NCI-H187 treated with DMSO at 0.1 percent for 48 hours (cell line): ENCODE data around the gene XG.
"Not testable (repeated sequence)": the region's sequence is repeated elsewhere in the genome, so short reads cannot be mapped to it uniquely, and the experiment has no call there.

Source experiments
- DNase-seq: peaks from one replicate; lab custom pipeline; 2025; lab: John Stamatoyannopoulos, UW

The XG gene

DNA sequence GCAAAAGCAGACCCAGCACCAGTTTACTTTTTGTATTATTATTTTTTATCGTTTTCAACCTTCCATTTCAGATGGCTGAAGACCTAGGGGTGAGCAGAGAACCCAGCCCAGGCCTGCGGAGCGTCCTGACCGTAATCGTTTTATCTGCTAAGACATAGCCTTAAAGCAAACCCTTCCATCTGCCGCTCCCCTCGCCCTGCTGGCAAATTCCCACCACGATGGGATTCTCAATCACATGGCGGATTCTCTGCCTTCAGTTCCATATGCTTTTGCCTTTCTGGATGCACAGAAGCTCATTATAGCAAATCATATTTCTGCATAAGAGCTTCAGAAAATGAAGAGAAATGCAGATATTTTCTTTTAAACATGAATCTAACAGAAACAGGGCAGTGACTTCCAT lies 18.6 kb upstream of the XG start:
- DNase-seq: no peak

DNA sequence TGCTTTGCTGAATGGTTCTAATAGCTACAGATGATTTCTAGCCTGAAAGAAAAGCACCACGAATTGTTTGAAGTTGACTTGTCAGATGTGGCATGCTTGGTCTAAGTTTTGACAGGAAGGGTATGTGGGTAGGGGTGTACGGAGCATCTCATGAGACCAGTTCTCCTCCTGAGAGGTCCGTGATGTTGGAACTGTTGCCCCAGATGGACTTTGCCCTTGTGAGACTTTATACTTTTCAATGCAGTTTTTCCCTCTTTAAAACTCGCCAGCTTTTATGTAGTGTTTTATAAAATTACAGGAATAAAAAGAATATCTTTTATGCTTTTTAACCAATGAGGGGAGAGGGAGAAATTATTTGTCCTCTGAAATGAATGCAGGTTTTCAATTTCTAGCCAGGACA lies 16.6 kb upstream of the XG start:
- DNase-seq: no peak

DNA sequence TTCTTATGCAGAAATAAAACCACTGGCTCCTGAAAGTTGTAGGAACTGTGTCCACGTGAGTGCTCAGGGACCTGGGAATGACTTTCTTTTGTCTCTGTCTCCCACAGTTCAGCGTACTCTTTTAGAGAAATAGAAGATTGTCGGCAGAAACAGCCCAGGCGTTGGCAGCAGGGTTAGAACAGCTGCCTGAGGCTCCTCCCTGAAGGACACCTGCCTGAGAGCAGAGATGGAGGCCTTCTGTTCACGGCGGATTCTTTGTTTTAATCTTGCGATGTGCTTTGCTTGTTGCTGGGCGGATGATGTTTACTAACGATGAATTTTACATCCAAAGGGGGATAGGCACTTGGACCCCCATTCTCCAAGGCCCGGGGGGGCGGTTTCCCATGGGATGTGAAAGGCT lies 11.2 kb upstream of the XG start:
- DNase-seq: no peak

DNA sequence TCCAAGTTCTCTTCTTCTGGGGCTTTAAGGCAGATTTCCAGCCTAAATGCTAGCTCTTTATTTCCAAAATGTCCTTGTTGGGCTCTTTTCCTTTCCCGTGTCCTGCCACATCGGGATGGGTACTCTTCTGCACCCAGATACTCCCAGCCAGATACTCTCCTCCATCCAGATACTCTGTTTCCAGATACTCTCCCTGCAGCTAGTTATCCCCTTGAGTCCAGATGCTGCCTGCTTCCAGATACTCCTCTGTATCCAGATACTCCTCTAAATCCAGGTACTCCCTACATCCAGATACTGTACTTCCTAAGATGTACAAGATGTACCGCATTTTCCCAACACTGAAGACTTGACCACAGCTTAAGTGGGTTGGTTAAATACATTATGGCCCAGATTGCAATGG lies 10.5 kb upstream of the XG start:
- no peak for DNase-seq

DNA sequence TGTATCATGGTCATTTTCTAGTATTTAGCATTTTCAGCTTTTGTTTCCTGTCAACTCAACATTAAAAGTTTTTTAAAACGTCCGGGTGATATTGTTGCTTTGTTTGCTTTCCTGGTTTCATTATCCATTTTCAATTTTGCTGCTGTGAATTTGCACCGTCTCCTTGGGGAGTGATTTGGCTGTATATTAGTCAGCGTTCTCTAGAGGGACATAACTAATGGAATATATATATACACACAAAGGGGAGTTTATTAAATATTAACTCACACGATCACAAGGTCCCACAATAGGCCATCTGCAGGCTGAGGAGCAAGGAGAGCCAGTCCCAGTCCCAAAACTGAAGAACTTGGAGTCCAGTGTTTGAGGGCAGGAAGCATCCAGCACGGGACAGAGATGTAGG lies 5.6 kb upstream of the XG start:
- not testable (repeated sequence) for DNase-seq

DNA sequence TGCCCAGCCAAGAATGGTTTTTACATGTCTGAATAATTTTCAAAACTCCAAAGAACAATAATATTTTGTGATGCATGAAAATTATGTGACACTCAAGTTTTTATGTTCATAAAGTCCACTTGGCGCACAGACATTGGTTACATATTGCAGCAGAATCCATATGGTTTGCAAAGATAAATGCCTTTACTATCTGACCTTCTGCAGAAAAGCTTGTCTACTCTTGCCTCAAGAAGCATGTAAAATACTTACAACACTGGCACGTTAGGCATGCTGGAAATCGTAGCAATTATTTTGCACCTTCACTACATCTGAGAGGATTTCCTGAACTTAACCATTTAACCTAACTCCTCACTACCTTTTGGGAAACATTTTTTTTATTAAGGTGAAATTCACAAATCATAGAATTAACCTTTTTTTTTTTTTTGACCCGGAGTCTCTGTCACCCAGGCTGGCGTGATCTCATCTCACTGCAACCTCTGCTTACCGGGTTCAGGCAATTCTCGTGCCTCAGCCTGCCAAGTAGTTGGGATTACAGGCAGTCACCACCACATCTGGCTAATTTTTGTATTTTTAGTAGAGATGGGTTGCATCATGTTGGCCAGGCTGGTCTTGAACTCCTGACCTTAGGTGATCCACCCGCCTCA lies 3.5 kb upstream of the XG start:
- no peak for DNase-seq

DNA sequence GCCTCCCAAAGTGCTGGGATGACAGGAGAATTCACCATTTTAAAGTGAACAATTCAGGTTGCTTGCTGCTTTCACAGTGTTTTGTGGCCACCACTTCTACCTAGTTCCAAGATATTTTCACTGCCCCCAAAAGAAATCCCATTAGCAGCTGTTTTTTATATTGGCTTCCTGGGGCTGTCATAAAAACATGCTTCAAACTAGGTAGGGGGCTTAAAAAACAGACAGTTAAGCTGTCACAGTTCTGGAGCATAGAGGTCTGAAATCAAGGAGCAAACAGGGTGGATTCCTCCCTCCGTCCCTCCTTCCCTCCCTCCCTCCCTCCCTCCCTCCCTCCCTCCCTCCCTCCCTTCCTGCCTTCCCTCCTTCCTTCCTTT lies 3.0 kb upstream of the XG start:
- no peak for DNase-seq

DNA sequence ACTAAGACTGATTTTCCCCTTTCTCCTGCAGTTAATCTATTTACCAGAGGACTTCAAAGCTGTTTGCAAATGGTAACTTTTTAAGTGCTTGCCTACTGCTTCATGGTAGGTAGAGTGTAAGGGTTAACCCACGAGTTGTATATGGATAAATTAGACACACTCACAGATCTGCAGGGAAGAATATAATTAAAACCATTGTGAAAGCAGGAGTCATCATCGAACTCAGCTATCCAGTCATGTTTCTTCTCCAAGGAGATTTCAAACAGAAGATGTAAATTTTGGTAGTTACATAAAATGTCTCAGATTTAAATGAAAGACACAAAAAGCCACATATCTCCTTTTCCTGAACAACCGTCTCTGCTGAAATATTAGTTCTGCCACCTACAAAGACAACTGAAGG lies 549 bp upstream of the XG start:
- no peak for DNase-seq

DNA sequence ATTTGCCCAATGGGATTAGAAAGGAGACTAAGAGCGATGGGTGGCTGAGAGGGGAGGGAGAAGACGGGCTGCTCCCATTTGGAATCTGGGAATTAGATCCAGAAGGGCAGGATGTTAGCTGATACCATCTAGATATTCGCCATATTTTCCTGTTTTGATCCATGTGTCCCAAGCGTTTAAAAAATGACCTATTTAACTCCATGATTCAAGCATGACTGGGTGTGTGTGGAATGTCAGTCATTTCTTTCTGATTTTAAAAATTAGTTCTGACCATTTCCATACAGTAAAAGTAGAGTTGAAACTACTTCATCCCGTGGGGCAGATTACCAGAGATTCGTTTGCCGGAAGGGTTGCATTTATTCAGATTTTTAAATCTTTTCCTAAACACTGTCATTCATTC lies 601 bp downstream of the XG start:
- not testable (repeated sequence) for DNase-seq

DNA sequence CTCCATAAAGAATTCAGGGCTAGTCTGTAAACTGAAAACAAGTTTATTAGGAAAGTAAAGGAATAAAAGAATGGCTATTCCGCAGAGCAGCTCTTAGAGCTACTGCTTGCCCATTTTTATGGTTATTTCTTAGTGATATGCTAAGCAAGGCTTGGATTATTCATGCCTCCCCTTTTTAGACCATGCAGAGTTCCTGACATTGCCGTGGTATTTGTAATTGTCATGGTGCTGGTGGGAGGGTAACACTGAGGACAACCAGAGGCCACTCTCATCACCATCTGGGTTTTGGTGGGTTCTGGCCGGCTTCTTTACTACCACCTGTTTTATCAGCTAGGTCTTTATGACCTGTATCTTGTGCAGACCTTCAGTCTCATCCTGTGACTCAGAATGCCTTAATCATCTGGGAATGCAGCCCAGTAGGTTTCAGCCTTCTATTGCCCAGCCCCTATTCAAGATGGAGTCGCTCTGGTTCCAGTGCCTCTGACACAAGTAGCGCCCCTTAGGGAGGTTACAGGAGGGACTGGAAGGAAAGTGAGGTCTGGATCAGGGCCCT lies 3.4 kb downstream of the XG start:
- DNase-seq: not testable (repeated sequence)

DNA sequence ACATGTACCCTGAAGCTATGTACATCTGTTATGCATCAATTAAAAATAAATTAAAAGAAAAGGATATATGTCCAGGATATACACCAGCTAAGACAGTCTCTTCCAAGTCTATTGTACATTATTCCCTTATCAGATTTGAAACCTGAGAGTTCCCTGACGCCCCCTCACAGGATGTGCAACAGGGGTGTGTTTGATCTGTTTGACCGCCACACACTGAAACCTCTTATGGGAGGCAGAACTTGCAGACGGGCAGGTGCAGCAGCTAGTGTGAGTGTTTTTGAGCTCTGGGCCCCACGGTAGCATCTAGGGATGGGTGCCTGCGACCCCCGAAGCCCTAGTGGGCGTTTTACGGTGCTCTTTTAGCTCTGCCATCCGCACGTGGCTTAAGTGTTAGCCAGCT lies 4.7 kb downstream of the XG start:
- no peak for DNase-seq

DNA sequence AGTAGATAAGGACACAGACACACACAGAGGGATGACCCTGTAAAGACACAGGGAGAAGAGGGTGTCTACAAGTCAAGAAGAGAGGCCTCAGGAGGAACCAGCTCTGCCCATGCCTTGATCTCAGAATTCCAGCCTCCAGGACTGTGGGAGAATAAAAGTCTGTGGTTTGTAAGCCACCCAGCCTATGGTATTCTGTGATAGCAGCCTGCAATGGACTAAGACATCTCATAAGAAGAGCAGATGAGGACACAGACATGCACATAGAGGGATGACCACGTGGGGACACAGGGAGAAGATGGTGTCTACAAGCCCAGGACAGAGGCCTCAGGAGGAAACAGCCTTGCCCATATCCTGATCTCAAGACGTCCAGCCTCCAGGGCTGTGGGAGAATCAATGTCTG lies 9.4 kb downstream of the XG start:
- no peak for DNase-seq

DNA sequence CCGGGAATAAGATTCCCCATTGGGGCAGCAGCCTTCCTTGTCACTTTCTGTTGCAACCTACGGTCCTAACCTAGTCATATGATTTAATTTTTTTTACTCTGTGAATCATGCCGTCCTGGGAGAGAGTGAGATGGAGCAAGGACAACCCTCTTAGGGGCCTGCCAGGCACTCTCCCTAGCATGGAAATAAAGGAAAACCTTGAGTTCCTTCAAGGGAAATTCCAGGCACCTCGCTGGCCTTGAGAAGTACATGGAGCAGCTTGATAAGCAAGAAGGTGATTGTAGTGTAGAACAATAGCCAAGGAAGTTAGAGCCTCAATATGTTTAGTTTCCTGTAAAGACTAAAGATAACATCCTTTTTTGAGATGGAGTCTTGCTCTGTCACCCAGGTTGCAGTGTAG lies 10.8 kb downstream of the XG start:
- not testable (repeated sequence) for DNase-seq

DNA sequence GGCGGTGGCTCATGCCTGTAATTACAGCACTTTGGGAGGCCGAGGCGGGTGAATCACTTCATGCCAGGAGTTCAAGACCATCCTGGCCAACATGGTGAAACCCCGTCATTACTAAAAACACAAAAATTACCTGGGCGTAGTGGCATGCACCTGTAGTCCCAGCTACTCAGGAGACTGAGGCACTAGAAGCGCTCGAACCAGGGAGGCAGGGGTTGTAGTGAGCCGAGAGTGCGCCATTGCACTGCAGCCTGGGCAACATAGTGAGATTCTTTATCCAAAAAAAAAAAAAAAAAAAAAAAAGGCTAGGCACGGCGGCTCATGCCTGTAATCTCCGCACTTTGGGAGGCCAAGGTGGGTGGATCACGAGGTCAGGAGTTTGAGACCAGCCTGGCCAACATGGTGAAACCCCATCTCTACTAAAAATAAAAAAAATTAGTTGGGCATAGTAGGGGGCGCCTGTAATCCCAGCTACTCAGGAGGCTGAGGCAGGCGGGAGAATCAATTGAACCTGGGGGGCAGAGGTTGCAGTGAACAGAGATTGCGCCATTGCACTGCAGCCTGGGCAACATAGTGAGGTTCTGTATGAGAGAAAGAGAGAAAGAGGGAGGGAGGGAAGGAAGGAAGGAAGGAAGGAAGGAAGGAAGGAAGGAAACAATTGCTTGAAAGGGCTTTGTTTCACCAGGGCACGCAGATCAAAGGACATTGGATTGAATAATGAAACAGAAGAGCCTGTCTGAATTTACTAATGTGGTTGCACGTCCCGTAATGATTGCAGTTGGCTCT lies 13.1 kb downstream of the XG start:
- not testable (repeated sequence) for DNase-seq

DNA sequence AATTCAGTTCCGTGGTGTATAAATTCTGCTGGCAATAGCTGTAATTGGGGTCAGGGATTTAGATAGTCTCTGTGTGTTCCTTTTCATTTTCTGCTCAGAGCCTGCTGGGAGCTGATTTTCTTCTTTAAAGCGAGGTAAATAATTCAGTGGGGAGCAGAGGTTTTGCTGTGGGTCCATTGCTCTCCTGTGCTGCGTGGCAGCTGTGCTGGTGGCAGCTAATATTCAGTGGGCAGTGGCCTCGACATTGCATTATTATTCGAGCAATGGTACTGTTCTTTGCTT lies 13.7 kb downstream of the XG start:
- no peak for DNase-seq

DNA sequence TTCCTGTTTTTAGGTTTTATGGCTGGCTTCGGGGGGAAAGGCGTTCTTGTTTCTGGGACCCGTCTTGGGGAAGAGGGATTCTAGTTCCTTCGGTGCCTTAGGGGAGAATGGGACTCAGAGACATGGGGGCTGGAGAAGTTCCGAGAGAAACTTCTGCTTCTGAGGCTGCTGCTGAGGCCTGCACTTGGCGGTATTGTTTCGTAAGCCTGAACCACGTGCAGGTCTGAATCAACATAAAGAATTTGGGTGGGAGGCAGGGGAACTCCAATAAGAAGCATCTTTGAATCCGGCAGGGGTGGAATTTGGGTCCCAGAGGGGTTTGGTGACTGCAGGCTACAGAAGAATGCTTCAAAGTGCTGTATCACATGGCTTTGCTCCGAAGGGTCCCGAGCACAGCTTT lies 15.1 kb downstream of the XG start:
- DNase-seq: no peak

DNA sequence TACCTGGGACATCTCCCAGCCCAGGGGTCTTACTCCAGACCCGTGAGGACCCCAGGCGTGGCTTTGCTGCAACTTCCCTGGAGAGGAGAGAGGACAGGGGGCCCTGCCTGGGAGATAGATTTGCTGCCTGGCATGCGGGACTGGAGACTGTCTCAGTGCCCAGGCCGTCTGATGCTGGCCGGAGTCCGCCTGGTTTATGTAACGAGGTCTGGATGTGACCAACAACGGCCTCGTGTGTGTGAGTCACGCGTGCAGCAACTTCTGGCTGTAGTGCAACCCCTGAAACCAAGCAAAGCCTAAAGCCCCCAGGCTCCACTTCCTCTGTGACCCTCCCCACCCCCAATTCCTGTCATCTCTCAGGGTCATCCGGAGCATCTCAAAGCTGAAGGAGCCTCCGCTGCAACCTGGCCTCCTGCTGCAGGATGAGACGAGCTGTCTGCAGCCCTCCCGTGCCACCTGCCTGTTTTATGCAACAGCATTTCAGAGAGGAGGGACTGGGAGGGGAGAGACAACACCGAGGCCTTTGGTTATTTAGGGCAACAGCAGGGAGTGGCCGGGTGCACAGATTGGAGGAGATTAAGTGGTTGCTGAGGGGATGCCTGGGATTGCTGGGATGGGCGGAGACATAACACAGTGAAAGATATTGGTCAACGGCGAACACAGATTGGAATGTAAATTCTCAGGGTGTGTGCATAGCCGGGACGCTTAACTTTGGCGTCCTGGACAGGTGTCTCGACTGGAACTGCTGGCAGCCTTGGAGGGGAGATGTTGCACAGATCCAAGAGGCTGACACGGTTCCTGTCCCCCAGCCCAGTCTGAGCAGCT lies 16.0 kb downstream of the XG start:
- DNase-seq: no peak

DNA sequence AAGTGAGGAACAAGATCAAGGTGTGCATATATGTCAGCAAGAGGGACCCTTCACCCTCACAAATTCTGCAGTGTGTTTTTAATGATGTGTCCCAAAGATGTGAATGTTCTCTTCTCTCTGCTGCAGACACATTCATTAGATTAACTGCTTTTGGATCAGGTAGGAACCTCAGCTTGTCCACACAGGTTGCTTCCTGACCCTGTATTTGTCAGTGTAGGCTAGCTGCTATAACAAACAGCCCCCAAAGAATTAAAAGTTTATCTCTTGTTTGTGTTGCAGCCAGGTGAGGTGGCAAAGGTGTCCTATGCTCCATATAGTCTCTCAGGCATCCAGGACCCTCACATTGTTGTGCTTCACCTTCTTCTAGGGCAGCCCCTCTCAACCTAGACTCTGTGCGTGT lies 17.8 kb downstream of the XG start:
- no peak for DNase-seq

DNA sequence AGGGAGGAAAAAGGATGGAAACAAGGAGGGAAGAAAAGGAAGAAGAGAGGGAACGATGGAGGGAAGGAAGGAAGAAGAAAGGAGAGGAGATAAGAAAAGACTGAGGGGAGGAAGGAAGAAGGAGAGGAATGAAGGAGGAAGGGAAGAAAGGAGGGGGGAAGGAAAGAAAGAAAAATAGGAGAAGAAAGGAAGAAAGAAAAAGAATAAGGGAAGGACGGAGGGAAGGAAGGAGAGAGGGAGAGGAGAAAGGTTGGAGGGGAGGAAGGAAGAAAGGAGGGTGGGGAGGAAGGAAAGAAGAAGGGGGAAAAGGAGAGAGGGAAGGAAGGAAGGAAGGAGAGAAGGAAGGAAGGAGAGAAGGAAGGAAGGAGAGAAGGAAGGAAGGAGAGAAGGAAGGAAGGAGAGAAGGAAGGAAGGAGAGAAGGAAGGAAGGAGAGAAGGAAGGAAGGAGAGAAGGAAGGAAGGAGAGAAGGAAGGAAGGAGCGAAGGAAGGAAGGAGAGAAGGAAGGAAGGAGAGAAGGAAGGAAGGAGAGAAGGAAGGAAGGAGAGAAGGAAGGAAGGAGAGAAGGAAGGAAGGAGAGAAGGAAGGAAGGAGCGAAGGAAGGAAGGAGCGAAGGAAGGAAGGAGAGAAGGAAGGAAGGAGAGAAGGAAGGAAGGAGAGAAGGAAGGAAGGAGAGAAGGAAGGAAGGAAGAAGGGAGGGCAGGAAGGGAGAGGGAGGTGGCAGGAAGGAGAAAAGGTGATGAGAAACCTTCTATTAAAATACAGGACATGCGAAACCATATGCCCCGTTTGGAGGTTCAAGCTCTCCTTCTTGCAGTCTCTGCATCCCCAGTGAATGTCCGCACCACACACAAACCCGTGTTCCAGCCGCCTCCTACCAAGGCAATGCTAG lies 21.6 kb downstream of the XG start:
- DNase-seq: not testable (repeated sequence)

DNA sequence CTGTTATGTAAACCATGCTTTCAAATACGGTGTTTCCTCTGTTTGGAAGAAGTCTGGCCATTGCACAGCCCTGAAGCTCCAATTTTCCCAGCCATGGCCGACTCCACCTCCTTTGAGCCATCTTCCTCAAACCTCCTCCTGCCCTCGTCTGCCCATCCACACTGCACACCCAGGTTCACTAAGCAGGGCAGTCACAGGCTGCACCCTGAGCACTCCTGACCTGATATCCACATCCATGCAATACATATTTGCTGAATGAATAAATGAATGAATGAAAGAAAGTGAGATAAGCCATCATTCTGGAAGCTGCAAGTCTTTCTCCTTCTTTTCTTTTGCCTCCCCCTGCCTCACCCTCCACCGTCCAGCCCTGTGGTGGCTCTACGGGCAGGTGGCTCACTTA lies 22.2 kb downstream of the XG start:
- no peak for DNase-seq

DNA sequence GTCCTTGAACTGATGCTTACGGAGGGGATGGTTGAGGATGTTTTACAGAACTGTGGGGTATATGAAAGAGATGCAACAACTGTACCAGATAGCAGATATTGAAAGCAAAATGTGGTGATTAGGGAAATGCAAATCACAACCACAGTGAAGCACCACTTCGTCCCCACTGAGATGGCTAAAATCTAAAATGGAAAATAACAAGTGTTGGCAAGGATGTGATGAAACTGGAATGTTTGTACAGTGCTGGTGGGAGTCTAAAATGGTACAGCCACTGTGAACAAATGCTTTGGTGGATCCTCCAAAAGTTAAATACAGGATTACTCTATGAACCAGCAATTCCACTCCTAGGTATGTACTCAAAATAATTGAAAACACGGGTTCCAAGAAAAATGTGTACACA lies 22.9 kb downstream of the XG start:
- DNase-seq: no peak
